B cell (primary cell): ENCODE measurements around the gene HGFAC. TPM values are rescaled to one million over a fixed set of nuclear protein-coding genes. Genes with fewer than 3 reads are reported as not detected.

Experiments
- ATAC-seq: fragments of 200-7000 bp; cut with Tn5 transposase; one replicate; pipeline ENCODE4 v1.10.0; 2021; ENCODE audit warnings: low read depth, mild to moderate bottlenecking, moderate number of reproducible peaks, moderate library complexity
- CTCF ChIA-PET: fragments of 350-600 bp; sonication (Branson Sonifier 250); formaldehyde crosslinking; loops from one replicate; lab custom pipeline; 2021; ENCODE audit warnings: antibody characterized with exemption, inconsistent platforms; lab: Charles Lee
- POLR2A ChIA-PET: fragments of 350-600 bp; sonication (Branson Sonifier 250); formaldehyde crosslinking; loops from one replicate; lab custom pipeline; 2021; ENCODE audit warnings: antibody characterized with exemption; lab: Charles Lee
- DNase-seq: peaks from one replicate; pipeline ENCODE4 v3.0.0; 2013
- H2AFZ ChIP-seq: 2 replicates; pipeline ENCODE4 v1.6.1; 2012; ENCODE audit warnings: mild to moderate bottlenecking, low read depth, low read length; ENCODE audit not compliant: insufficient read depth, poor library complexity, severe bottlenecking
- H3K27ac ChIP-seq, 2 donors: 1 replicate in 1 of 2; 2 replicates in 1 of 2; pipeline ENCODE4 v1.5.1; 2012 to 2013; ENCODE audit warnings: low read length in 2 of 2, mild to moderate bottlenecking in 2 of 2, moderate library complexity in 1 of 2
- H3K27me3 ChIP-seq, 4 experiments: fragments of 200-600 bp in 1 of 4; sonication (generic) in 1 of 4; replicated peaks in 1 of 4; 1 replicate in 2 of 4; 2 replicates in 2 of 4; pipeline versions ENCODE4 v1.6.1 to v1.7.0; 2013 to 2016; ENCODE audit warnings: low read length in 3 of 4, mild to moderate bottlenecking in 2 of 4, mixed read lengths in 1 of 4, moderate library complexity in 1 of 4; ENCODE audit not compliant: insufficient read depth in 4 of 4, control insufficient read depth in 3 of 4; ENCODE audit errors: control extremely low read depth in 1 of 4
- H3K36me3 ChIP-seq, 2 experiments: replicated peaks in 1 of 2; 1 replicate in 1 of 2; 2 replicates in 1 of 2; pipeline versions ENCODE4 v1.6.1 to v1.7.1; 2013; ENCODE audit warnings: low read length in 1 of 2; ENCODE audit not compliant: insufficient read depth in 2 of 2, control insufficient read depth in 1 of 2; ENCODE audit errors: control extremely low read depth in 1 of 2, extremely low read depth in 1 of 2
- H3K4me1 ChIP-seq, 2 donors: fragments of 200-600 bp in 1 of 2; sonication (generic) in 1 of 2; 1 replicate in 1 of 2; 2 replicates in 1 of 2; pipeline versions ENCODE4 v1.5.1 to v1.6.1; 2013 to 2017; ENCODE audit warnings: low read length in 2 of 2; ENCODE audit not compliant: control insufficient read depth in 2 of 2, insufficient read depth in 2 of 2
- H3K4me2 ChIP-seq: replicated peaks from 2 replicates; pipeline ENCODE3; 2012; ENCODE audit warnings: mild to moderate bottlenecking, low read depth, low read length; ENCODE audit not compliant: poor library complexity, severe bottlenecking
- H3K4me3 ChIP-seq, 5 experiments: fragments of 200-600 bp in 1 of 5; sonication (generic) in 1 of 5; 1 replicate in 3 of 5; 2 replicates in 2 of 5; pipeline versions ENCODE4 v1.5.1 to v1.7.0; 2011 to 2016; ENCODE audit warnings: low read length in 4 of 5, mild to moderate bottlenecking in 4 of 5, low read depth in 2 of 5, control low read depth in 1 of 5, moderate library complexity in 1 of 5; ENCODE audit not compliant: insufficient read depth in 1 of 5; ENCODE audit errors: control extremely low read depth in 1 of 5, extremely low read depth in 1 of 5
- H3K79me2 ChIP-seq: fragments of 200-600 bp; sonication (generic); one replicate; pipeline ENCODE4 v1.6.0; 2016; ENCODE audit warnings: low read length; ENCODE audit not compliant: control insufficient read depth, insufficient read depth
- H3K9ac ChIP-seq: fragments of 200-600 bp; sonication (generic); 2 replicates; pipeline ENCODE4 v1.6.1; 2017; ENCODE audit warnings: mild to moderate bottlenecking, low read length, moderate library complexity
- H3K9me3 ChIP-seq, 3 donors: one replicate each; pipeline versions ENCODE4 v1.6.1 to v1.7.1; 2013; ENCODE audit warnings: low read length in 2 of 3; ENCODE audit not compliant: control insufficient read depth in 2 of 3, insufficient read depth in 1 of 3; ENCODE audit errors: control extremely low read depth in 1 of 3
- H4K20me1 ChIP-seq: 2 replicates; pipeline ENCODE4 v1.6.0; 2012; ENCODE audit warnings: mild to moderate bottlenecking, low read length; ENCODE audit not compliant: insufficient read depth, control insufficient read depth, poor library complexity, severe bottlenecking
- H3K27ac Mint-ChIP-seq: one replicate; pipeline ENCODE4 v1.8.0; 2021; ENCODE audit warnings: mixed read lengths
- H3K27me3 Mint-ChIP-seq: one replicate; pipeline ENCODE4 v1.8.0; 2021; ENCODE audit warnings: mixed read lengths
- H3K4me1 Mint-ChIP-seq: one replicate; pipeline ENCODE4 v1.8.0; 2021; ENCODE audit warnings: mixed read lengths
- H3K4me3 Mint-ChIP-seq: one replicate; pipeline ENCODE4 v1.8.0; 2021; ENCODE audit warnings: mixed read lengths
- H3K9me3 Mint-ChIP-seq: one replicate; pipeline ENCODE4 v1.8.0; 2022; ENCODE audit warnings: mixed read lengths; ENCODE audit not compliant: insufficient read depth
- EZH2 ChIP-seq: IDR thresholded peaks from 2 replicates; pipeline ENCODE4 v1.6.1; 2012; ENCODE audit warnings: borderline replicate concordance, low read depth, mild to moderate bottlenecking, moderate library complexity, low read length; ENCODE audit not compliant: insufficient read depth, poor library complexity, severe bottlenecking
- WGBS: methylation state at CpG from one replicate; pipeline ENCODE4 v1.1.5; 2013; ENCODE audit warnings: missing lambda C conversion rate; ENCODE audit not compliant: insufficient coverage; 5-methylcytosine and 5-hydroxymethylcytosine counted together
- intact Hi-C: fragments of 100-400 bp; cut with micrococcal nuclease; formaldehyde crosslinking; loops from one replicate; pipeline ENCODE4 v1.10.0; 2022
- polyA plus RNA-seq: library from polyadenylated mRNA; depleted of rRNA; stranded (reverse); fragments of >200 nt; gene quantifications from 2 replicates; pipeline ENCODE4 v1.2.3, GENCODE V29; 2012
- total RNA-seq, 2 donors: library from RNA; stranded (reverse); fragments of 120-200 nt in 1 of 2; gene quantifications; 1 replicate in 1 of 2; 2 replicates in 1 of 2; pipeline versions ENCODE4 v1.2.3 to v1.2.4, GENCODE V29; 2013 to 2022
- TF ChIP-seq, protein P1 (sequence below): fragments of 200-600 bp; IDR thresholded peaks from one replicate; pipeline ENCODE4 v1.8.0; 2022; ENCODE audit warnings: antibody characterized with exemption, mild to moderate bottlenecking

The HGFAC gene
- total and polyA plus RNA-seq, 2 donors (not counting 1 experiment from before 2014, with no cell fraction given) = not detected

DNA sequence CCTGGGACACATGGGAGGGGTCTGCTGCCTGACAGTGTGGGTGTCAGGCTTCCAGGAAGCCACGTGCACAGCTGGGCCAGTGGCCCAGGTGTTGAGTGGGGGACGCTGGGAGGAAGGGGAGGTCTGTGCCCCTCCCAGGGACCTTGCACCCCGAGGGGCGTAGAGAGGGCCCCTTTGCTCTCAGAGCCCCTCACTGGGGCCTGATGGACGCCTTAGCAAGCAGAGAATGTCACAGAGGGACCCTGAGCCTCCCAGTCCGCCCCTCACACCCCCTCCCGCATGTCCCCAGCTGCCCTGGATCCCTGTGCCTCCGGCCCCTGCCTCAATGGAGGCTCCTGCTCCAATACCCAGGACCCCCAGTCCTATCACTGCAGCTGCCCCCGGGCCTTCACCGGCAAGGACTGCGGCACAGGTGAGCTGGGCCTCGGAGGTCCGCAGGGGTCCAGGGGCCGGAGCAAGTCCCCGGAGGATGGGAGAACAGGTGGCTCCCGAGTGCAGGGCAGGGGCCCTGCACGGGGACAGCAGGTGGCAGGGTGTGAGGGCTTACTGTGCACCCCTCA, 2.1 kb downstream of the HGFAC start:
- intact Hi-C loops = loop anchor here (1.0 to 10.0 kb wide), 4 partner anchors 57 to 338 kb away; no protein-coding TSS in a partner anchor
- no peaks in the 10 kb centered on the region for H3K4me1 Mint-ChIP-seq
- TF ChIP-seq, protein P1, sequence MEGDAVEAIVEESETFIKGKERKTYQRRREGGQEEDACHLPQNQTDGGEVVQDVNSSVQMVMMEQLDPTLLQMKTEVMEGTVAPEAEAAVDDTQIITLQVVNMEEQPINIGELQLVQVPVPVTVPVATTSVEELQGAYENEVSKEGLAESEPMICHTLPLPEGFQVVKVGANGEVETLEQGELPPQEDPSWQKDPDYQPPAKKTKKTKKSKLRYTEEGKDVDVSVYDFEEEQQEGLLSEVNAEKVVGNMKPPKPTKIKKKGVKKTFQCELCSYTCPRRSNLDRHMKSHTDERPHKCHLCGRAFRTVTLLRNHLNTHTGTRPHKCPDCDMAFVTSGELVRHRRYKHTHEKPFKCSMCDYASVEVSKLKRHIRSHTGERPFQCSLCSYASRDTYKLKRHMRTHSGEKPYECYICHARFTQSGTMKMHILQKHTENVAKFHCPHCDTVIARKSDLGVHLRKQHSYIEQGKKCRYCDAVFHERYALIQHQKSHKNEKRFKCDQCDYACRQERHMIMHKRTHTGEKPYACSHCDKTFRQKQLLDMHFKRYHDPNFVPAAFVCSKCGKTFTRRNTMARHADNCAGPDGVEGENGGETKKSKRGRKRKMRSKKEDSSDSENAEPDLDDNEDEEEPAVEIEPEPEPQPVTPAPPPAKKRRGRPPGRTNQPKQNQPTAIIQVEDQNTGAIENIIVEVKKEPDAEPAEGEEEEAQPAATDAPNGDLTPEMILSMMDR = peak; percentile 54
- no peak for TF ChIP-seq EZH2
- CTCF ChIA-PET = interaction anchor here (0.7 to 6.4 kb wide), 10 partner anchors 12 to 100 kb away, joined by 3 to 56 read pairs (median 6); no protein-coding TSS in a partner anchor
- 68% methylated on average over 17 of the region's 17 CpGs for WGBS
- no peaks in the 10 kb centered on the region for H3K9me3 Mint-ChIP-seq
- no peak overlapping the region for H2AFZ ChIP-seq
- no peaks in the 10 kb centered on the region for H3K36me3 ChIP-seq
- peaks cover 0 to 5% (median 0%) of the 10 kb centered on the region in 4 experiments for H3K27me3 ChIP-seq
- no peak overlapping the region for H3K9ac ChIP-seq
- no peak overlapping the region for H3K27ac Mint-ChIP-seq
- no peak overlapping the region for H3K4me3 Mint-ChIP-seq
- ATAC-seq = no peak
- POLR2A ChIA-PET = no interaction called here
- peak overlapping the region; percentile 44 for H3K4me2 ChIP-seq
- no peaks in the 10 kb centered on the region for H3K79me2 ChIP-seq
- H3K9me3 ChIP-seq = no peaks in the 10 kb centered on the region
- peaks cover 0 to 10% of the 10 kb centered on the region in 2 donors for H3K4me1 ChIP-seq
- no peaks in the 10 kb centered on the region for H4K20me1 ChIP-seq
- no peak for DNase-seq
- no peak overlapping the region for H3K4me3 ChIP-seq
- H3K27me3 Mint-ChIP-seq = peaks cover 4% of the 10 kb centered on the region
- H3K27ac ChIP-seq = no peak overlapping the region

DNA sequence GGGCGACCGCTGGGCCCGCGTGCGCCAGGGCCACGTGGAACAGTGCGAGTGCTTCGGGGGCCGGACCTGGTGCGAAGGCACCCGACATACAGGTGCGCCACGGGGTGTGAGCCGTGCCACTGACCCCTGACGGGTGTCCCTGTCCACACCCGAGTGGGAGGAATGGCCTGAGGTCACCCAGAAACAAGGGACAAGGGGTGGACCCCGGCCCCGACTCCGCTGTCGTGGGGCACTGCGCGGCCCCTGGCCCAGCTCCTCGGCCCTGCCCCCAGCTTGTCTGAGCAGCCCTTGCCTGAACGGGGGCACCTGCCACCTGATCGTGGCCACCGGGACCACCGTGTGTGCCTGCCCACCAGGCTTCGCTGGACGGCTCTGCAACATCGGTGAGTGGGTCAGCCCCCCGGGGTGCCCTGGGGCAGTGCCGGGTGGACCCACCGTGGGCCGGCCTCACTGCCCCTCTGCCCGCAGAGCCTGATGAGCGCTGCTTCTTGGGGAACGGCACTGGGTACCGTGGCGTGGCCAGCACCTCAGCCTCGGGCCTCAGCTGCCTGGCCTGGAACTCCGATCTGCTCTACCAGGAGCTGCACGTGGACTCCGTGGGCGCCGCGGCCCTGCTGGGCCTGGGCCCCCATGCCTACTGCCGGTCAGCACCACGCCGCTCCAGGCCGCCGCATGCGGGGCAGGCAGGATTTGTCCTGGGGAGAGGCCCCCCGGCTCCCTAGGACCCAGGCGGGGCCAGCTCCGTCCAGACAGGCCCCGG, 2.8 kb downstream of the HGFAC start:
- no peak for DNase-seq
- H3K27ac Mint-ChIP-seq = no peak overlapping the region
- H3K27ac ChIP-seq = no peak overlapping the region
- H3K4me3 ChIP-seq = no peak overlapping the region
- ChIA-PET CTCF (interaction anchor here (1.3 to 6.4 kb wide), 5 partner anchors 12 to 99 kb away, joined by 3 to 56 read pairs (median 9); no protein-coding TSS in a partner anchor), POLR2A (no interaction called here)
- H3K79me2 ChIP-seq = no peaks in the 10 kb centered on the region
- intact Hi-C loops = loop anchor here (10.0 kb wide), 1 partner anchor 240 kb away; no protein-coding TSS in a partner anchor
- ATAC-seq = no peak
- H3K27me3 Mint-ChIP-seq = peaks cover 5% of the 10 kb centered on the region
- no peak overlapping the region for H2AFZ ChIP-seq
- no peaks in the 10 kb centered on the region for H4K20me1 ChIP-seq
- TF ChIP-seq, protein P1 = no peak
- TF ChIP-seq EZH2 = no peak
- H3K4me1 ChIP-seq = peaks cover 0 to 10% of the 10 kb centered on the region in 2 donors
- peaks cover 0 to 5% (median 0%) of the 10 kb centered on the region in 4 experiments for H3K27me3 ChIP-seq
- no peaks in the 10 kb centered on the region for H3K4me1 Mint-ChIP-seq
- WGBS = 91% methylated on average over 56 of the region's 56 CpGs
- no peak overlapping the region for H3K4me3 Mint-ChIP-seq
- no peaks in the 10 kb centered on the region for H3K9me3 Mint-ChIP-seq
- no peak overlapping the region for H3K9ac ChIP-seq
- H3K4me2 ChIP-seq = no peak overlapping the region
- H3K36me3 ChIP-seq = no peaks in the 10 kb centered on the region
- no peaks in the 10 kb centered on the region for H3K9me3 ChIP-seq
